HG03442 (cell line): Measurements from ENCODE around the gene ARL6IP1.
"Not testable (repeated sequence)": the region's sequence is repeated elsewhere in the genome, so short reads cannot be mapped to it uniquely, and the experiment has no call there.

ENCODE experiments used
- ATAC-seq: cut with Tn5 transposase; IDR thresholded peaks from one replicate; pipeline ENCODE4 v1.9.1; 2021; ENCODE audit warnings: mild to moderate bottlenecking, moderate library complexity; ENCODE audit not compliant: unreplicated experiment

The ARL6IP1 gene

GRCh38 chr16:18762713-18763112 is 38.6 kb downstream of the ARL6IP1 start:
- ATAC-seq: peak; percentile 47

DNA sequence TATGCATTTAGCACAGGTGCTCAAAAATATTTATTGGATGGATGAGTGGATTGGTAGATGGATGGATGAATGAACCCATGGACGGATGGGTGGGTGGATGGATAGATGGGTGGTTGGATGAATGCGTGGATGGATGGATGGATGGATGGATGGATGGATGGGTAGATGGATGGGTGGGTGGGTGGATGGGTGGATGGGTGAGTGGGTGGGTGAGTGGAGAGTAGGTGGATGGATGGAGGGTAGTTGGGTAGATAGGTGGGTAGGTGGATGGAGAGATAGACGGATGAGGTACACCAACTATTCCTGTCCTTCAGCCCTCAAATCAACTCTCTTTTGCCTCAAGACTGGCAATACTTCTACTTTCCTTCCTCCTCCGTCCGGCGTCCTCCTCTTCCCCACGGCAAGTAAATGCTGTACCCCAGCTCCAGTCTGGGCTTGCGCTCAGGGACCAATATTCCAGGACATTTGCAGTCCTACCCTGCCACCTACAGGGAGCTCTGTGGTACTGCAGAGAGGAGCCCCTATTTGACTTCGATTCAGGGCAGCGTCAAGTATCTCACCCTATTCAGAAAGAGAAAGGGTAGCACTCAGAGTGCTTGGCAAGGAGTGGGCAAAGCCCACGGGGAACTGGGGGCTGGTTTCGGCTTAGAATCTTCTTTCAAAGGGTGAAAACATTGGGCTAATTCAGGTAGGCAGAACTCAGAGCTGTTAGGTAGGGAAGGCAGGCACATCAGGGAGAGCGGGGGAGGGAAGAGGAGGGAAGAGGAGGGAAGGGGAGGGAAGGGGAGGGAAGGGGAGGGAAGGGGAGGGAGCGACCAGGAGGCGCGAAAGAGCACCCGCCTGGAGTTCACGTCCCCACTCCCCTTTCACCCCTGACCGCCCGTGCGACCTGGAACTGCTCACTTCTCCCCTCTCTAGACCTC is 41.5 kb downstream of the ARL6IP1 start:
- ATAC-seq: peak; percentile 49

DNA sequence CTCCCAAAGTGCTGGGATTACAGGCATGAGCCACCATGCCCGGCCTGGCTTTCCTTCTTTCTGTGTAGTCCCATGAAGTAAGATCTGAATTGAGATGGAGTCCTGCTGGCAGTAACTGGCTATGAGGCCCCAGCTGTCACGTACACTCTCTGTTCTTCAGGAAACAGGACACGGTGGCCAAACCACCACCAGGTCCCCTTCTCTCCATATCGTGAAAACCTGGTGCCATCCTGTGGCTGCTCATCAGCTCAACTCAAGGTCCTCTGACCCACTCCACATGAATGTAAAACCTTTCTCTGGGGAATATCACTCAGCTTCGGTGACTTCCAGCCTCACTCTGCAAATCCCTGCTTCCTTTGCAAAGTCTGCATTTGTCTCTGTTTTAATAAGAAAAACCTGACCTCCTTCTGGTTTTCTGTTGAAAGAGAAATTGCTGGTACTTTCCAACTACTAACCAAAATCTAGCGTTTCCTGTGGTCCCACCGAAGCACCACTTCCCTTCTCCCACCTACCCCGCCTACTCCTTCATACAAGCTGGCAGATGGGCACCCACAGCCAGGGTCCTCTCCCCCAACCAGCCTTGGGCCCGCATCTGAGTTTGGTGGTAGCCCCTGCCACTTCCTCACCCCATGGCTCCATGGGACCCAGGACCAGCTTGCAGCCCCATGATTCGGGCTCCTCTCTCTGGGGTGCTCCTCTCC is 43.2 kb downstream of the ARL6IP1 start:
- not testable (repeated sequence) for ATAC-seq

- ATAC-seq: not testable (repeated sequence)
Observed at GRCh38 chr16:18756639-18757038, 44.7 kb downstream of the ARL6IP1 start.

DNA sequence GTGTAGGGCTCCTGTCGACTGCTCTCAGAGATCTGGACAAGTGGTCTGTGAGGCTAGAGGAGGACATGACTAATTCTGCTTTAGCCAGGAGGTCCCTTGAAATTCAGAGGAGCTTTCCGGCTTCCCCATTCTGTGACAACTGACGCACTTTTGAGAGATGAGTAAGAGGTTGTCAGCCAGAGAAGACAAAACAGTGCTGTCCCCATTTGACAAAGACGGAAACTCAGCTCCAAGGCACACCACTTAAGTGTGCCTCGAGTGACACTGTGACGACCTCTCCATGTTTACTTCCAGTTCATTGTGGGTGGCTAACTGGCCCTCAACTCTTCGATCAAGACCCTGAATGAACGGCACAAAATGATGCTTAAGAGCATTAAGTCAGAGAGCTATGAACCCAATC is 58.5 kb downstream of the ARL6IP1 start:
- not testable (repeated sequence) for ATAC-seq
